HepG2 (cell line): ENCODE results near the gene GINS3. TPM values are rescaled to one million over a fixed set of nuclear protein-coding genes. Genes with fewer than 3 reads are reported as not detected.

Experiments
- ATAC-seq: fragments of 200-7000 bp; cut with Tn5 transposase; 3 replicates; pipeline ENCODE4 v1.9.1; 2020; ENCODE audit warnings: mild to moderate bottlenecking, moderate library complexity
- BruUV-seq: library from RNA; stranded (reverse); fragments of 400-500 nt; replicated peaks from 2 replicates; lab custom pipeline; 2021; lab: Mats Ljungman, UMichigan
- CTCF ChIA-PET: fragments of 300-600 bp; formaldehyde crosslinking; extraction: SDS; loops from one replicate; lab custom pipeline; 2021; ENCODE audit warnings: low total read pairs, inconsistent platforms, low intra/inter-chr PET ratio; lab: Yijun Ruan, JAX
- POLR2A ChIA-PET: fragments of 350-600 bp; sonication (Branson Sonifier 250); formaldehyde crosslinking; loops from one replicate; lab custom pipeline; 2020; ENCODE audit warnings: antibody characterized with exemption, inconsistent platforms; lab: Yijun Ruan, JAX
- DNase-seq: peaks from one replicate; pipeline ENCODE4 v3.0.0-alpha.2; 2015; ENCODE audit warnings: low spot score
- FAIRE-seq: peaks from 3 replicates; lab custom pipeline; 2011; peaks lifted over from hg19 to GRCh38; lab: Jason Lieb, UNC
- H2AFZ ChIP-seq: one replicate; pipeline ENCODE4 v1.6.1; 2011; ENCODE audit warnings: low read length, inconsistent platforms
- H3K27ac ChIP-seq: fragments of 300-600 bp; 3 replicates; pipeline ENCODE4 v1.8.0; 2011; ENCODE audit warnings: mixed run types, mild to moderate bottlenecking, mixed read lengths, low read length, inconsistent platforms; ENCODE audit not compliant: insufficient read depth; ENCODE audit errors: extremely low read length
- H3K27me3 ChIP-seq, 2 experiments: fragments of 200-600 bp in 1 of 2; 2 replicates in 1 of 2; 3 replicates in 1 of 2; pipeline versions ENCODE4 v1.6.0 to v1.8.0; 2011; ENCODE audit warnings: low read length in 2 of 2, mild to moderate bottlenecking in 2 of 2, moderate library complexity in 2 of 2, inconsistent platforms in 1 of 2; ENCODE audit not compliant: insufficient read depth in 2 of 2, control insufficient read depth in 1 of 2
- H3K36me3 ChIP-seq, 2 experiments: fragments of 200-600 bp in 1 of 2; replicated peaks in 1 of 2; 2 replicates in 1 of 2; 3 replicates in 1 of 2; pipeline versions ENCODE4 v1.5.1 to v1.8.0; 2011; ENCODE audit warnings: low read length in 2 of 2, inconsistent platforms in 1 of 2; ENCODE audit not compliant: insufficient read depth in 2 of 2, control insufficient read depth in 1 of 2
- H3K4me1 ChIP-seq: 2 replicates; pipeline ENCODE4 v1.5.1; 2012; ENCODE audit warnings: low read length, inconsistent platforms; ENCODE audit not compliant: insufficient read depth
- H3K4me2 ChIP-seq: 2 replicates; pipeline ENCODE4 v1.6.0; 2011; ENCODE audit warnings: low read depth, low read length, inconsistent platforms
- H3K4me3 ChIP-seq, 3 experiments: fragments of 200-600 bp in 1 of 3; sonication (generic), shearing (Covaris generic) in 1 of 3; replicated peaks in 1 of 3; 2 replicates each; pipeline ENCODE4 v1.5.1; 2011 to 2016; ENCODE audit warnings: low read length in 3 of 3, inconsistent platforms in 2 of 3, low read depth in 2 of 3, mild to moderate bottlenecking in 2 of 3, control low read depth in 1 of 3, mixed read lengths in 1 of 3; ENCODE audit not compliant: insufficient read depth in 1 of 3
- H3K79me2 ChIP-seq: one replicate; pipeline ENCODE4 v1.6.1; 2011; ENCODE audit warnings: low read length, inconsistent platforms; ENCODE audit not compliant: insufficient read depth
- H3K9ac ChIP-seq: 2 replicates; pipeline ENCODE4 v1.6.0; 2011; ENCODE audit warnings: mild to moderate bottlenecking, low read depth, low read length, inconsistent platforms; ENCODE audit not compliant: insufficient read depth
- H3K9me3 ChIP-seq: 2 replicates; pipeline ENCODE4 v1.5.1; 2012; ENCODE audit warnings: mild to moderate bottlenecking, low read length
- H4K20me1 ChIP-seq: 2 replicates; pipeline ENCODE4 v1.6.0; 2011; ENCODE audit warnings: inconsistent platforms, mild to moderate bottlenecking, low read length, moderate library complexity; ENCODE audit not compliant: insufficient read depth
- GFI1 ChIP-seq: sonication (generic); formaldehyde crosslinking; IDR thresholded peaks from 2 replicates; pipeline ENCODE4 v1.5.0; 2020; ENCODE audit warnings: missing genetic modification reagents, mild to moderate bottlenecking, borderline replicate concordance
- MAFF ChIP-seq: IDR thresholded peaks from 2 replicates; pipeline ENCODE4 v1.6.1; 2011; ENCODE audit warnings: low read depth, low read length, improper control_type of control experiment
- MAFK ChIP-seq, 2 experiments: IDR thresholded peaks in 1 of 2; conservative IDR thresholded peaks in 1 of 2; 2 replicates each; pipeline ENCODE4 v1.6.1; 2011; ENCODE audit warnings: improper control_type of control experiment in 2 of 2, low read length in 2 of 2
- POLR2A ChIP-seq, 2 experiments: IDR thresholded peaks; 2 replicates each; pipeline ENCODE4 v1.6.1; 2011; ENCODE audit warnings: low read depth in 2 of 2, low read length in 2 of 2, mild to moderate bottlenecking in 1 of 2, moderate library complexity in 1 of 2; ENCODE audit not compliant: insufficient read depth in 1 of 2
- SOX5 ChIP-seq: IDR thresholded peaks from 2 replicates; pipeline ENCODE4 v1.6.1; 2016; ENCODE audit warnings: borderline replicate concordance
- ZBTB38 ChIP-seq: sonication (generic); formaldehyde crosslinking; IDR thresholded peaks from 2 replicates; pipeline ENCODE4 v1.5.1; 2020; ENCODE audit warnings: mild to moderate bottlenecking, missing genetic modification reagents
- ZFX ChIP-seq: sonication (generic); formaldehyde crosslinking; IDR thresholded peaks from 2 replicates; pipeline ENCODE4 v1.4.0; 2020; ENCODE audit warnings: mild to moderate bottlenecking, low read depth, missing genetic modification reagents, moderate library complexity
- ZNF207 ChIP-seq: fragments of 450-650 bp; IDR thresholded peaks from 2 replicates; pipeline ENCODE4 v1.6.1; 2016; ENCODE audit warnings: antibody characterized with exemption, borderline replicate concordance
- WGBS: methylation state at CpG from one replicate; pipeline ENCODE4 v1.1.6; 2017; ENCODE audit warnings: low lambda C conversion rate; 5-methylcytosine and 5-hydroxymethylcytosine counted together
- in situ Hi-C: cut with HindIII; loops from 2 replicates; pipeline ENCODE4 v1.10.0; 2017; ENCODE audit warnings: low pct_unique_long_range_greater_than_20kb; ENCODE audit not compliant: extremely low pct_ligation_motif_present
- intact Hi-C: fragments of 100-400 bp; cut with micrococcal nuclease; formaldehyde crosslinking; loops from one replicate; pipeline ENCODE4 v1.10.0; 2022; ENCODE audit not compliant: unreplicated experiment
- polyA plus RNA-seq, 8 experiments: library from polyadenylated mRNA; depleted of rRNA in 3 of 8; stranded (reverse) in 7 of 8; unstranded in 1 of 8; fragments of >200 nt; fragmentation: Illumina TruSeq in 4 of 8; extraction: Trizol in 4 of 8; gene quantifications; 2 replicates each; pipeline versions ENCODE4 v1.2.1 to v1.2.3, GENCODE V29; 2011 to 2016; ENCODE audit warnings: low read depth in 4 of 8, missing spikeins in 1 of 8, mixed read lengths in 1 of 8; ENCODE audit not compliant: insufficient read depth in 1 of 8
- total RNA-seq, 5 experiments: library from RNA; depleted of rRNA; stranded (reverse); fragments of >200 nt; fragmentation: Illumina TruSeq; extraction: Trizol; gene quantifications; 2 replicates each; pipeline ENCODE4 v1.2.3, GENCODE V29; 2016; ENCODE audit warnings: low read depth in 1 of 5
- TF ChIP-seq, protein P1 (sequence below): IDR thresholded peaks from 2 replicates; pipeline ENCODE4 v1.6.1; 2016; ENCODE audit warnings: mild to moderate bottlenecking

GINS3 gene
- total and polyA plus RNA-seq, 2 of the 13 experiments (the other 11 are each of a cell fraction or from before 2014, with no cell fraction given), result 6.5 to 19.3 TPM

GRCh38 chr16:58444265-58444664 lies 52.0 kb downstream of the GINS3 start (continued):
- no peak for TF ChIP-seq ZFX (CRISPR knock-in tag)
- TF ChIP-seq SOX5 (CRISPR knock-in tag), result no peak
- TF ChIP-seq, protein P1, sequence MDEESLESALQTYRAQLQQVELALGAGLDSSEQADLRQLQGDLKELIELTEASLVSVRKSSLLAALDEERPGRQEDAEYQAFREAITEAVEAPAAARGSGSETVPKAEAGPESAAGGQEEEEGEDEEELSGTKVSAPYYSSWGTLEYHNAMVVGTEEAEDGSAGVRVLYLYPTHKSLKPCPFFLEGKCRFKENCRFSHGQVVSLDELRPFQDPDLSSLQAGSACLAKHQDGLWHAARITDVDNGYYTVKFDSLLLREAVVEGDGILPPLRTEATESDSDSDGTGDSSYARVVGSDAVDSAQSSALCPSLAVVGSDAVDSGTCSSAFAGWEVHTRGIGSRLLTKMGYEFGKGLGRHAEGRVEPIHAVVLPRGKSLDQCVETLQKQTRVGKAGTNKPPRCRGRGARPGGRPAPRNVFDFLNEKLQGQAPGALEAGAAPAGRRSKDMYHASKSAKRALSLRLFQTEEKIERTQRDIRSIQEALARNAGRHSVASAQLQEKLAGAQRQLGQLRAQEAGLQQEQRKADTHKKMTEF (CRISPR knock-in tag), result no peak
- TF ChIP-seq ZBTB38, result no peak

DNA sequence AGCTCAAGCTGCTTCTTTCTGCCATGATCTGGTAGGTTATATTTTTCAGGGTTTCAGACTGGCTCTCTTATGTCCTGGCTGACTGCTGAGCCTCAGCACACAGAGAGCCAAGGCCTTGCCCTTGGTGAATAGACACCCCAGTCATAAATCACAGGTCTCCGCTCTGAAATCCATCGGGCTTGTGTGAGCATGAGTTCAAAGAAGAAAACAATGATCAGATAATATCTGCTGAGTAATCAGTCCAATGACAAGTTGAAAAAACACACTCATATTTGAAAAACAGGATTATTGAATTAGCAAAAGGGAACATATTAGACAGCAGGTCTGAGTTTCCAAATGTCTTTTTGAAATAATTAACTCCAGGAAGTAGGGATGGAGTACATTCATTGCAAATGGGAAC lies 56.6 kb downstream of the GINS3 start:
- FAIRE-seq (no peak), ATAC-seq (peak; percentile 50), DNase-seq (peak; percentile 74)
- Histone ChIP-seq H3K79me2 (no peaks in the 10 kb centered on the region), H3K4me1 (peaks cover 38% of the 10 kb centered on the region), H3K4me3 (no peak overlapping the region), H3K4me2 (no peak overlapping the region), H3K9me3 (no peaks in the 10 kb centered on the region), H2AFZ (no peak overlapping the region), H3K27ac (no peak overlapping the region), H4K20me1 (no peaks in the 10 kb centered on the region), H3K36me3 (no peaks in the 10 kb centered on the region), H3K9ac (no peak overlapping the region), H3K27me3 (no peaks in the 10 kb centered on the region)
- 7% methylated on average over 2 of the region's 2 CpGs for WGBS
- intact Hi-C loops, result no loop called here
- POLR2A ChIA-PET, result no interaction called here
- CTCF ChIA-PET, result no interaction called here
- TF ChIP-seq POLR2A (IDR thresholded peaks at IDR 0.05; ENCODE audit: insufficient read depth in 1 of 2, low read depth in 2 of 2, low read length in 2 of 2) (no peak), ZNF207 (no peak), MAFF (peak; percentile 77), GFI1 (peak; percentile 64; the same call in 1 of the 2 replicates), MAFK (conservative IDR thresholded peaks at IDR 0.05 in 1 of 2, IDR thresholded peaks at IDR 0.05 in 1 of 2; ENCODE audit: low read length in 2 of 2) (peak; percentile 79 to 85)
- in situ Hi-C loops, result no loop called here
- BruUV-seq, result no TSS peak
